NT2/D1 (cell line): ENCODE data around the gene LYSMD2.

Experiments used
- YY1 ChIP-seq: IDR thresholded peaks from 2 replicates; pipeline ENCODE4 v1.6.1; 2011; ENCODE audit not compliant: insufficient read length, insufficient read depth
- ZNF274 ChIP-seq: IDR thresholded peaks from 2 replicates; pipeline ENCODE4 v1.6.1; 2011; ENCODE audit warnings: mild to moderate bottlenecking, low read depth, low read length

DNA sequence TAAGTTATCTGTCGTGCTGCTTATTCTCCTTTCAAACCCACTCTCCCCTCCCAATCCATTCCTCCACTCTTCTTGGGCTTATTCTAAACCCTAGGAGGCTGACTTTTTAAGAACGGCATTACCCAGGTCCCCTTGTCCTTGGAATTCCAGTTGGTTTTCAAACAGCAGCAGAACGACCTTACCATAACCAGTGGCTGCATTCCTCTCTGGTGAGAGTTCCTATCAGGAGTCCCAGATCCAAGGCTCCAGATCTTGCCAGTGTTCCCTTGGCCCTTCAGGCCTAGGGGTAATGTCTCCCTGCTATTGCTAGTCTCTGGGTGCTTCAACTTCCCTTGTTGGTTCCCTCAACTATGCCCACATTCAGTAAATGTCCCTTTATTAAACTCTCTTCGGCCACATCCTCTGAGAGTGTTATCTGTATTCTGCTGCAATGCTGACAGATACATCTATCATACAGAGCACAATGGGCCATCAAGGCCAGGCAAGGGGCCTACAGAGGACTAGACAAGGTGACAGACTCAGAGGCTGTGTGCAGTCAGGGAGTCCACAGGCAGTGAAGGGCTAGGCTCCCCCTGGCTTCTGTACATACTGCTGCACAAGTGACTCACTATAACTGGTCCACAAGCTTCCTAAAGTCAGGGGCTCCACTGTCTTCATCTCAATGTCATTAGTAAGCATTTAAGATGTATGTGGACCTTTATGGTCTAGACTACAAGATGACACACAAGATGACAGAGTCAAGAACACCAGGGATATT lies 10.1 kb downstream of the LYSMD2 start:
- TF ChIP-seq YY1 (no peak), ZNF274 (no peak)
